ENCODE measurements around the gene CEP41.

- no peak for TF ChIP-seq CTCF (IDR thresholded peaks at IDR 0.05)
- no peak for TF ChIP-seq POLR2A (IDR thresholded peaks at IDR 0.05)
These were observed 14.3 kb downstream of the CEP41 start for GRCh38 chr7:130426564-130426963.
